Measurements from ENCODE around the gene TMEM201.

TMEM201 gene

GRCh38 chr1:9603307-9603706 lies 14.6 kb downstream of the TMEM201 start:
- Histone ChIP-seq H2AFZ (ENCODE audit: low read depth, low read length, severe bottlenecking) (no peak overlapping the region), H3K27me3 (ENCODE audit: low read length) (no peaks in the 10 kb centered on the region), H3K4me2 (ENCODE audit: low read depth, low read length, poor library complexity, severe bottlenecking) (no peak overlapping the region), H3K4me3 (ENCODE audit: insufficient read depth, low read length, poor library complexity, severe bottlenecking) (no peak overlapping the region), H3K27ac (ENCODE audit: low read depth, low read length) (no peak overlapping the region), H3K9me3 (ENCODE audit: insufficient read depth, low read length) (no peaks in the 10 kb centered on the region), H3F3A (ENCODE audit: insufficient read depth) (no peaks in the 10 kb centered on the region), H3K9me2 (replicated peaks; ENCODE audit: insufficient read depth, low read length) (no peaks in the 10 kb centered on the region), H3K9ac (ENCODE audit: low read length) (no peak overlapping the region), H4K20me1 (ENCODE audit: low read depth, low read length) (no peaks in the 10 kb centered on the region), H3K36me3 (ENCODE audit: low read length) (no peaks in the 10 kb centered on the region), H3K79me2 (ENCODE audit: insufficient read depth, low read length) (no peaks in the 10 kb centered on the region)
- TF ChIP-seq EZH2phosphoT487 (conservative IDR thresholded peaks at IDR 0.05; ENCODE audit: low read length), result no peak
- TF ChIP-seq CTCF (IDR thresholded peaks at IDR 0.05; ENCODE audit: insufficient read depth, low read length, poor library complexity, severe bottlenecking), result no peak

GRCh38 chr1:9603766-9604753 lies 15.3 kb downstream of the TMEM201 start:
- no peaks in the 10 kb centered on the region for H3K36me3 ChIP-seq (ENCODE audit: low read length)

GRCh38 chr1:9604836-9605235 lies 16.1 kb downstream of the TMEM201 start:
- Histone ChIP-seq H2AFZ (ENCODE audit: low read depth, low read length, severe bottlenecking) (no peak overlapping the region), H3K27ac (ENCODE audit: low read depth, low read length) (no peak overlapping the region), H3K9me3 (ENCODE audit: insufficient read depth, low read length) (no peaks in the 10 kb centered on the region), H3K9ac (ENCODE audit: low read length) (no peak overlapping the region), H3K4me3 (ENCODE audit: insufficient read depth, low read length, poor library complexity, severe bottlenecking) (no peak overlapping the region), H3K79me2 (ENCODE audit: insufficient read depth, low read length) (no peaks in the 10 kb centered on the region), H4K20me1 (ENCODE audit: low read depth, low read length) (no peaks in the 10 kb centered on the region), H3K27me3 (ENCODE audit: low read length) (no peaks in the 10 kb centered on the region), H3F3A (ENCODE audit: insufficient read depth) (no peaks in the 10 kb centered on the region), H3K9me2 (replicated peaks; ENCODE audit: insufficient read depth, low read length) (no peaks in the 10 kb centered on the region), H3K4me2 (ENCODE audit: low read depth, low read length, poor library complexity, severe bottlenecking) (no peak overlapping the region), H3K36me3 (ENCODE audit: low read length) (no peaks in the 10 kb centered on the region)
- TF ChIP-seq CTCF (IDR thresholded peaks at IDR 0.05; ENCODE audit: insufficient read depth, low read length, poor library complexity, severe bottlenecking) (no peak), EZH2phosphoT487 (conservative IDR thresholded peaks at IDR 0.05; ENCODE audit: low read length) (no peak)

More at GRCh38 chr1:9603766-9604753, 15.3 kb downstream of the TMEM201 start:
- Histone ChIP-seq H4K20me1 (ENCODE audit: low read depth, low read length) (no peaks in the 10 kb centered on the region), H3K4me3 (ENCODE audit: insufficient read depth, low read length, poor library complexity, severe bottlenecking) (no peak overlapping the region), H3K9me3 (ENCODE audit: insufficient read depth, low read length) (no peaks in the 10 kb centered on the region), H3F3A (ENCODE audit: insufficient read depth) (no peaks in the 10 kb centered on the region), H3K79me2 (ENCODE audit: insufficient read depth, low read length) (no peaks in the 10 kb centered on the region), H2AFZ (ENCODE audit: low read depth, low read length, severe bottlenecking) (no peak overlapping the region), H3K9me2 (replicated peaks; ENCODE audit: insufficient read depth, low read length) (no peaks in the 10 kb centered on the region), H3K27ac (ENCODE audit: low read depth, low read length) (no peak overlapping the region), H3K4me2 (ENCODE audit: low read depth, low read length, poor library complexity, severe bottlenecking) (no peak overlapping the region), H3K9ac (ENCODE audit: low read length) (no peak overlapping the region), H3K27me3 (ENCODE audit: low read length) (no peaks in the 10 kb centered on the region)
- TF ChIP-seq CTCF (IDR thresholded peaks at IDR 0.05; ENCODE audit: insufficient read depth, low read length, poor library complexity, severe bottlenecking) (no peak), EZH2phosphoT487 (conservative IDR thresholded peaks at IDR 0.05; ENCODE audit: low read length) (no peak)
